GM18861 (cell line): ENCODE data around the gene SUV39H1.
"Not testable (repeated sequence)": the region's sequence is repeated elsewhere in the genome, so short reads cannot be mapped to it uniquely, and the experiment has no call there.

Experiments used
- ATAC-seq: cut with Tn5 transposase; IDR thresholded peaks from one replicate; pipeline ENCODE4 v1.9.1; 2021; ENCODE audit not compliant: unreplicated experiment

Gene SUV39H1

GRCh38 chrX:48696301-48696908 lies at the start of gene SUV39H1:
TSS of gene SUV39H1 (plus strand) at chrX:48696734. CDS start at chrX:48696785, 51 bp downstream.
- peak; percentile 87 for ATAC-seq

GRCh38 chrX:48648336-48648751 lies 48.2 kb upstream of the SUV39H1 start:
- ATAC-seq: no peak

- no peak for ATAC-seq
These were observed 47.4 kb upstream of the SUV39H1 start for GRCh38 chrX:48649102-48649501.

- ATAC-seq: not testable (repeated sequence)
These were observed 44.4 kb upstream of the SUV39H1 start for GRCh38 chrX:48652055-48652579.

GRCh38 chrX:48654746-48655145 lies 41.8 kb upstream of the SUV39H1 start:
- ATAC-seq: not testable (repeated sequence)

GRCh38 chrX:48659686-48660085 lies 36.8 kb upstream of the SUV39H1 start:
- ATAC-seq: not testable (repeated sequence)

- no peak for ATAC-seq
These were observed 33.3 kb upstream of the SUV39H1 start for GRCh38 chrX:48663241-48663640.

GRCh38 chrX:48664156-48664555 lies 32.4 kb upstream of the SUV39H1 start:
- no peak for ATAC-seq

GRCh38 chrX:48665991-48666390 lies 30.5 kb upstream of the SUV39H1 start:
- ATAC-seq: no peak

- ATAC-seq: no peak
These were observed 29.9 kb upstream of the SUV39H1 start for GRCh38 chrX:48666649-48667048.

- ATAC-seq: no peak
These were observed 29.0 kb upstream of the SUV39H1 start for GRCh38 chrX:48667509-48667908.

- not testable (repeated sequence) for ATAC-seq
These were observed 28.3 kb upstream of the SUV39H1 start for GRCh38 chrX:48668187-48668586.

- peak; percentile 68 for ATAC-seq
These were observed 20.2 kb upstream of the SUV39H1 start for GRCh38 chrX:48676106-48676892.

- peak; percentile 31 for ATAC-seq
These were observed 19.7 kb upstream of the SUV39H1 start for GRCh38 chrX:48676893-48677270.

GRCh38 chrX:48677516-48677915 lies 19.0 kb upstream of the SUV39H1 start:
- ATAC-seq: no peak

- ATAC-seq: not testable (repeated sequence)
These were observed 16.1 kb upstream of the SUV39H1 start for GRCh38 chrX:48680467-48680866.

GRCh38 chrX:48680925-48681324 lies 15.6 kb upstream of the SUV39H1 start:
- ATAC-seq: not testable (repeated sequence)

- no peak for ATAC-seq
These were observed 14.9 kb upstream of the SUV39H1 start for GRCh38 chrX:48681539-48682183.

GRCh38 chrX:48682795-48683194 lies 13.7 kb upstream of the SUV39H1 start:
- ATAC-seq: not testable (repeated sequence)

GRCh38 chrX:48683411-48683982 lies 13.0 kb upstream of the SUV39H1 start, which contains the start of gene WAS:
TSS of gene WAS (plus strand) at chrX:48683799. CDS start at chrX:48683854, 55 bp downstream.
- ATAC-seq: peak; percentile 70

GRCh38 chrX:48684134-48684533 lies 12.4 kb upstream of the SUV39H1 start:
- ATAC-seq: no peak
